WTC11 (cell line): ENCODE data around the gene CMTM6. TPM values are rescaled to one million over a fixed set of nuclear protein-coding genes. Genes with fewer than 3 reads are reported as not detected.

Source experiments
- ATAC-seq: fragments of 200-7000 bp; cut with Tn5 transposase; 2 replicates; pipeline ENCODE4 v1.10.0; 2021; ENCODE audit warnings: mild to moderate bottlenecking, moderate library complexity
- CTCF ChIA-PET: fragments of 300-600 bp; sonication (Branson Sonifier 250); formaldehyde crosslinking; loops from one replicate; lab custom pipeline; 2021; ENCODE audit warnings: antibody characterized with exemption; lab: Charles Lee
- POLR2A ChIA-PET: fragments of 350-600 bp; sonication (Branson Sonifier 250); formaldehyde crosslinking; loops from one replicate; lab custom pipeline; 2021; ENCODE audit warnings: antibody characterized with exemption; lab: Charles Lee
- DNase-seq: peaks from one replicate; pipeline ENCODE4 v3.0.0; 2021; ENCODE audit warnings: low spot score
- H3K27ac Mint-ChIP-seq: 2 replicates; pipeline ENCODE4 v1.8.0; 2021; ENCODE audit warnings: mixed read lengths
- H3K27me3 Mint-ChIP-seq: 2 replicates; pipeline ENCODE4 v1.8.0; 2021; ENCODE audit warnings: low read depth, mild to moderate bottlenecking, moderate library complexity, mixed read lengths
- H3K36me3 Mint-ChIP-seq: 2 replicates; pipeline ENCODE4 v1.8.0; 2021; ENCODE audit warnings: mixed read lengths
- H3K4me1 Mint-ChIP-seq: 2 replicates; pipeline ENCODE4 v1.8.0; 2022; ENCODE audit warnings: mixed read lengths
- H3K4me3 Mint-ChIP-seq: 2 replicates; pipeline ENCODE4 v1.8.0; 2021; ENCODE audit warnings: mild to moderate bottlenecking, moderate library complexity, mixed read lengths
- H3K9me3 Mint-ChIP-seq: 2 replicates; pipeline ENCODE4 v1.8.0; 2021; ENCODE audit warnings: mixed read lengths
- CREM ChIP-seq: sonication (generic); formaldehyde crosslinking; IDR thresholded peaks from 2 replicates; pipeline ENCODE4 v1.8.1; 2022; ENCODE audit warnings: mild to moderate bottlenecking, missing genetic modification reagents, moderate library complexity
- FOXK1 ChIP-seq: sonication (generic); formaldehyde crosslinking; IDR thresholded peaks from 2 replicates; pipeline ENCODE4 v1.8.0; 2022; ENCODE audit warnings: mild to moderate bottlenecking, moderate library complexity, missing genetic modification reagents
- FOXP1 ChIP-seq: sonication (generic); formaldehyde crosslinking; IDR thresholded peaks from 2 replicates; pipeline ENCODE4 v1.8.0; 2022; ENCODE audit warnings: missing genetic modification reagents, mild to moderate bottlenecking, moderate library complexity, borderline replicate concordance
- NFATC4 ChIP-seq: fragments of 250-450 bp; sonication (Bioruptor Pico); IDR thresholded peaks from 2 replicates; pipeline ENCODE4 v1.9.0; 2021; ENCODE audit warnings: mild to moderate bottlenecking
- NR3C1 ChIP-seq: sonication (generic); formaldehyde crosslinking; conservative IDR thresholded peaks from 2 replicates; pipeline ENCODE4 v1.8.1; 2023; ENCODE audit warnings: low read depth, mild to moderate bottlenecking, missing genetic modification reagents
- RORB ChIP-seq: fragments of 250-450 bp; sonication (Bioruptor Pico); IDR thresholded peaks from 2 replicates; pipeline ENCODE4 v1.9.0; 2021; ENCODE audit warnings: mild to moderate bottlenecking
- ZNF232 ChIP-seq: sonication (generic); formaldehyde crosslinking; IDR thresholded peaks from 2 replicates; pipeline ENCODE4 v1.8.0; 2022; ENCODE audit warnings: mild to moderate bottlenecking, missing genetic modification reagents
- ZNF423 ChIP-seq: fragments of 250-450 bp; sonication (Bioruptor Pico); IDR thresholded peaks from 2 replicates; pipeline ENCODE4 v2.1.2; 2022; ENCODE audit warnings: mild to moderate bottlenecking, moderate library complexity
- total RNA-seq: library from RNA; stranded (reverse); gene quantifications from 3 replicates; pipeline ENCODE4 v1.2.3, GENCODE V29; 2021
- TF ChIP-seq, protein P1 (sequence below): sonication (generic); formaldehyde crosslinking; IDR thresholded peaks from 2 replicates; pipeline ENCODE4 v1.8.1; 2022; ENCODE audit warnings: low read depth, mild to moderate bottlenecking, moderate library complexity, missing genetic modification reagents, borderline replicate concordance
- TF ChIP-seq, protein P2 (sequence below): sonication (generic); formaldehyde crosslinking; IDR thresholded peaks from 2 replicates; pipeline ENCODE4 v1.8.1; 2023; ENCODE audit warnings: mild to moderate bottlenecking, moderate library complexity, missing genetic modification reagents
- TF ChIP-seq, protein P3 (sequence below): sonication (generic); formaldehyde crosslinking; IDR thresholded peaks from 2 replicates; pipeline ENCODE4 v1.8.0; 2023; ENCODE audit warnings: mild to moderate bottlenecking, missing genetic modification reagents
- TF ChIP-seq, protein P4 (sequence below): sonication (generic); formaldehyde crosslinking; IDR thresholded peaks from 2 replicates; pipeline ENCODE4 v1.8.0; 2023; ENCODE audit warnings: missing genetic modification reagents
- TF ChIP-seq, protein P5 (sequence below): fragments of 250-450 bp; sonication (Bioruptor Pico); IDR thresholded peaks from 2 replicates; pipeline ENCODE4 v1.9.0; 2021; ENCODE audit warnings: mild to moderate bottlenecking
- TF ChIP-seq, protein P6 (sequence below): sonication (generic); formaldehyde crosslinking; IDR thresholded peaks from 2 replicates; pipeline ENCODE4 v1.8.1; 2023; ENCODE audit warnings: mild to moderate bottlenecking, missing genetic modification reagents, moderate library complexity
- TF ChIP-seq, protein P7 (sequence below): fragments of 200-600 bp; IDR thresholded peaks from 2 replicates; pipeline ENCODE4 v1.8.0; 2022; ENCODE audit warnings: antibody characterized with exemption

Gene CMTM6
- total RNA-seq, 1 experiment from 2014 or later, result 42.3 TPM

DNA sequence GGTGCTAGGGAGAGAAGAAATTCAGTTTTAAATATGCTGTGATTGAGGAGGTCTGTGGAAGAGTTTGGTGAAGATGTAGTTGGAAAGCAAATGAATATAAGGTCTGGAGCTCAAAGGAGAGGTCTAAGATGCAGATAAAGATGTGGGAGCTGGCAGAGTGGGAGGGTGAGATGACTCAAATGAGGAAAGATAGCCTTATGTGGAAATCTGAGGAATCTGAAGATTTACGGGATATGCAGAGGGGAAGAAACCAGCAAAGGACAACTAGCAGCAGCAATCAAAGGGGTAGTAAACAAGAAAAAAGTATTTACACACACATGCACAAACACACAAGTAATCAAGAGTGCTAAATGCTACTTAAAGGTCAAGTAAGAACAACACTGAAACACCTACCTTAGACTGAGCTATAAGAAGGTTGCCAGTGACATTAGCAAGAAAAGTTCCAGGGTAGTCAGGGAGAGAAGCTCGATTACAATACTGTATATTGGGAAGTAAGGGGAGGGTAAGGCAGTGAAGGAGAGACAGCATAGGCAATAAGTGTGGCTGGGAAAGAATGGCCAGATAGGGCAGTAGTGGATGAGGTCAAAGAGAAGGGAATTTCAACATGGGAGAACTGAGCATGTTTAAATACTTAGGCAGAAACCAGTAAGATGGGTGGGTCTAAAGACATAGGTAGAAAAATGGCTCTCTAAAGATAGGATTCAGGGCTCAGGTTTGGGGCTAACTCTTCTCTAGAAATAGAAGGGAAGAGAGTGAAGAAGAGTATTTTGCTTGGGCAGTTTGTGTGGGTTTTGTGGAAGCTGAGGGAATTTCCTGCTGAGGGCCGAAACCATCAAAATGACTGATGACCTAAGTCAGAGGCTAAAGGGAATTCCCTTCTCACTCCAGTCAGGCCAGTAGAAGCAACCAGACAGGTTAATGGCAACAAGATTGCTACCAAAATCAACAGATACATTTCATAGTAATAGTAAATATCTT is 8.9 kb downstream of the CMTM6 start (continued):
- TF ChIP-seq, protein P1, sequence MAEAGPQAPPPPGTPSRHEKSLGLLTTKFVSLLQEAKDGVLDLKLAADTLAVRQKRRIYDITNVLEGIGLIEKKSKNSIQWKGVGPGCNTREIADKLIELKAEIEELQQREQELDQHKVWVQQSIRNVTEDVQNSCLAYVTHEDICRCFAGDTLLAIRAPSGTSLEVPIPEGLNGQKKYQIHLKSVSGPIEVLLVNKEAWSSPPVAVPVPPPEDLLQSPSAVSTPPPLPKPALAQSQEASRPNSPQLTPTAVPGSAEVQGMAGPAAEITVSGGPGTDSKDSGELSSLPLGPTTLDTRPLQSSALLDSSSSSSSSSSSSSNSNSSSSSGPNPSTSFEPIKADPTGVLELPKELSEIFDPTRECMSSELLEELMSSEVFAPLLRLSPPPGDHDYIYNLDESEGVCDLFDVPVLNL (CRISPR knock-in tag), result no peak
- TF ChIP-seq, protein P2, sequence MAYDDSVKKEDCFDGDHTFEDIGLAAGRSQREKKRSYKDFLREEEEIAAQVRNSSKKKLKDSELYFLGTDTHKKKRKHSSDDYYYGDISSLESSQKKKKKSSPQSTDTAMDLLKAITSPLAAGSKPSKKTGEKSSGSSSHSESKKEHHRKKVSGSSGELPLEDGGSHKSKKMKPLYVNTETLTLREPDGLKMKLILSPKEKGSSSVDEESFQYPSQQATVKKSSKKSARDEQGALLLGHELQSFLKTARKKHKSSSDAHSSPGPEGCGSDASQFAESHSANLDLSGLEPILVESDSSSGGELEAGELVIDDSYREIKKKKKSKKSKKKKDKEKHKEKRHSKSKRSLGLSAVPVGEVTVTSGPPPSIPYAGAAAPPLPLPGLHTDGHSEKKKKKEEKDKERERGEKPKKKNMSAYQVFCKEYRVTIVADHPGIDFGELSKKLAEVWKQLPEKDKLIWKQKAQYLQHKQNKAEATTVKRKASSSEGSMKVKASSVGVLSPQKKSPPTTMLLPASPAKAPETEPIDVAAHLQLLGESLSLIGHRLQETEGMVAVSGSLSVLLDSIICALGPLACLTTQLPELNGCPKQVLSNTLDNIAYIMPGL (CRISPR knock-in tag), result no peak
- TF ChIP-seq, protein P3, sequence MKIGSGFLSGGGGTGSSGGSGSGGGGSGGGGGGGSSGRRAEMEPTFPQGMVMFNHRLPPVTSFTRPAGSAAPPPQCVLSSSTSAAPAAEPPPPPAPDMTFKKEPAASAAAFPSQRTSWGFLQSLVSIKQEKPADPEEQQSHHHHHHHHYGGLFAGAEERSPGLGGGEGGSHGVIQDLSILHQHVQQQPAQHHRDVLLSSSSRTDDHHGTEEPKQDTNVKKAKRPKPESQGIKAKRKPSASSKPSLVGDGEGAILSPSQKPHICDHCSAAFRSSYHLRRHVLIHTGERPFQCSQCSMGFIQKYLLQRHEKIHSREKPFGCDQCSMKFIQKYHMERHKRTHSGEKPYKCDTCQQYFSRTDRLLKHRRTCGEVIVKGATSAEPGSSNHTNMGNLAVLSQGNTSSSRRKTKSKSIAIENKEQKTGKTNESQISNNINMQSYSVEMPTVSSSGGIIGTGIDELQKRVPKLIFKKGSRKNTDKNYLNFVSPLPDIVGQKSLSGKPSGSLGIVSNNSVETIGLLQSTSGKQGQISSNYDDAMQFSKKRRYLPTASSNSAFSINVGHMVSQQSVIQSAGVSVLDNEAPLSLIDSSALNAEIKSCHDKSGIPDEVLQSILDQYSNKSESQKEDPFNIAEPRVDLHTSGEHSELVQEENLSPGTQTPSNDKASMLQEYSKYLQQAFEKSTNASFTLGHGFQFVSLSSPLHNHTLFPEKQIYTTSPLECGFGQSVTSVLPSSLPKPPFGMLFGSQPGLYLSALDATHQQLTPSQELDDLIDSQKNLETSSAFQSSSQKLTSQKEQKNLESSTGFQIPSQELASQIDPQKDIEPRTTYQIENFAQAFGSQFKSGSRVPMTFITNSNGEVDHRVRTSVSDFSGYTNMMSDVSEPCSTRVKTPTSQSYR (CRISPR knock-in tag), result no peak

DNA sequence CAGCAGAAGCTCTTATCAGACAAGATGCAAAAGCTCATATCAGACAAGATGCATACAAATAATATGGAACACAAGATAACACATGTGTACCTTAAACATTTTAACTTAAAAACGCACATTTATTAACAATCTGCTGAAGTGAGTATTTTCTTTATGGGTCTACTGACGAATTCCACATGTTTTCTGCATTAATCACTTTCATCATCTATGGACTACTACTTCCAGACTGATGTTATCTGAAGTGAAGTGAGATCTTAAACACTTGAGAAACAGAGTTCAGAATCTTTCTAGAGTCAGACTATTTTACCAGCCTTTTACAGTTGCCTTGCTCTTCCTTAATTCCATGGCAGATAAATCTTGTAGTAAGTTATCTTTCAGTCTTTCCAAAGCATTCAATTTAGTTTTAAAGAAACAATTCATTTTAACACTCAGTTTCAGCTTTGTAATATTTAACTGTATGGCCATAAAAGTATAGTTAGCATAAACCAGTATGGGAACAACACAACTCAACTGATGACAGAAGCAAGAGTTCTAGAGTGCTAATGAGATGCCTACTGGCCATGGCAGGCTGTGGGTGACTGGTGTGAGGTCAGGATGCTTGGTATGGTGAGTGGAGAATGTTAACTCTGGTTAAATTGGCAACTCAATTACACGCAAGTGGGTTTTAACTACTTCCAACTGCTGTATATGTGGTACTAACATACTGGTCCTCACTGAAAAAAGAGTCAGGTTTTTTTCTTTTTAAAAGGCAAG is 9.8 kb downstream of the CMTM6 start:
- Mint-ChIP-seq H3K36me3 (peaks cover 6% of the 10 kb centered on the region), H3K27me3 (no peaks in the 10 kb centered on the region), H3K9me3 (no peaks in the 10 kb centered on the region), H3K4me3 (no peak overlapping the region), H3K4me1 (no peaks in the 10 kb centered on the region), H3K27ac (no peak overlapping the region)
- no peak for ATAC-seq
- no peak for TF ChIP-seq CREM (CRISPR knock-in tag)
- TF ChIP-seq, protein P4, sequence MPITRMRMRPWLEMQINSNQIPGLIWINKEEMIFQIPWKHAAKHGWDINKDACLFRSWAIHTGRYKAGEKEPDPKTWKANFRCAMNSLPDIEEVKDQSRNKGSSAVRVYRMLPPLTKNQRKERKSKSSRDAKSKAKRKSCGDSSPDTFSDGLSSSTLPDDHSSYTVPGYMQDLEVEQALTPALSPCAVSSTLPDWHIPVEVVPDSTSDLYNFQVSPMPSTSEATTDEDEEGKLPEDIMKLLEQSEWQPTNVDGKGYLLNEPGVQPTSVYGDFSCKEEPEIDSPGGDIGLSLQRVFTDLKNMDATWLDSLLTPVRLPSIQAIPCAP (CRISPR knock-in tag), result no peak
- TF ChIP-seq NR3C1 (CRISPR knock-in tag), result no peak
- no peak for TF ChIP-seq ZNF232
- DNase-seq, result no peak
- ChIA-PET CTCF (interaction anchor here (0.7 to 1.0 kb wide), 3 partner anchors 16 to 25 kb away, joined by 3 read pairs; no protein-coding TSS in a partner anchor), POLR2A (no interaction called here)

DNA sequence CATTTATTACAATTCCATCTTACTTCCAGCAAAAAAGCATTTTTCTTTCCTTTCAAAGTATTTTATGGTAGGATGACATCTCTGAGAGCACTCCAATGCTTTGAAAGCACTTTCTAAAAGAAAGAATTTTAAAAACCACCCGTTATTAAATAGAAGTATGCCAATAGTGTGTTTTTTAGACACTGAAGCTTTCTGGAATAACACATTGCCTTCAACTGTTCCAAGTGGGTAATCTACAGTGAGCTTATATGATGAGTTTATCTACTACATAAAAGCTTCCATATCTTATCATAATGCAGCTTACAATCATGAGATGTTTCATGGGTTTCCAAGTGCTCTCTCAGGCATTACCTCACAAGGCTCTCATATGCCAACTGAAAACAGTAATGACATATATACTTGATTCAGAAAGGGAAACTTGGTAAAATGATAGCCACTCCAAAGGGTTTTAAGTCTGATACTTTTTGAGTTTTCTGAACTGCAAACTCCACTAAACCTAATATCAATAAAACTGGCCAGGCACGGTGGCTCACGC is 14.1 kb downstream of the CMTM6 start:
- Mint-ChIP-seq H3K4me3 (no peak overlapping the region), H3K27ac (no peak overlapping the region), H3K36me3 (peaks cover 17% of the 10 kb centered on the region), H3K4me1 (no peaks in the 10 kb centered on the region), H3K27me3 (no peaks in the 10 kb centered on the region)
- DNase-seq, result no peak
- POLR2A ChIA-PET, result no interaction called here
- TF ChIP-seq NFATC4 (CRISPR knock-in tag) (no peak), ZNF423 (CRISPR knock-in tag) (no peak), RORB (CRISPR knock-in tag) (no peak), FOXK1 (CRISPR knock-in tag) (no peak), FOXP1 (CRISPR knock-in tag) (no peak)
- TF ChIP-seq, protein P5, sequence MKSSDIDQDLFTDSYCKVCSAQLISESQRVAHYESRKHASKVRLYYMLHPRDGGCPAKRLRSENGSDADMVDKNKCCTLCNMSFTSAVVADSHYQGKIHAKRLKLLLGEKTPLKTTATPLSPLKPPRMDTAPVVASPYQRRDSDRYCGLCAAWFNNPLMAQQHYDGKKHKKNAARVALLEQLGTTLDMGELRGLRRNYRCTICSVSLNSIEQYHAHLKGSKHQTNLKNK (CRISPR knock-in tag), result no peak
- TF ChIP-seq, protein P6, sequence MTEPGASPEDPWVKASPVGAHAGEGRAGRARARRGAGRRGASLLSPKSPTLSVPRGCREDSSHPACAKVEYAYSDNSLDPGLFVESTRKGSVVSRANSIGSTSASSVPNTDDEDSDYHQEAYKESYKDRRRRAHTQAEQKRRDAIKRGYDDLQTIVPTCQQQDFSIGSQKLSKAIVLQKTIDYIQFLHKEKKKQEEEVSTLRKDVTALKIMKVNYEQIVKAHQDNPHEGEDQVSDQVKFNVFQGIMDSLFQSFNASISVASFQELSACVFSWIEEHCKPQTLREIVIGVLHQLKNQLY (CRISPR knock-in tag), result no peak
- TF ChIP-seq, protein P7, sequence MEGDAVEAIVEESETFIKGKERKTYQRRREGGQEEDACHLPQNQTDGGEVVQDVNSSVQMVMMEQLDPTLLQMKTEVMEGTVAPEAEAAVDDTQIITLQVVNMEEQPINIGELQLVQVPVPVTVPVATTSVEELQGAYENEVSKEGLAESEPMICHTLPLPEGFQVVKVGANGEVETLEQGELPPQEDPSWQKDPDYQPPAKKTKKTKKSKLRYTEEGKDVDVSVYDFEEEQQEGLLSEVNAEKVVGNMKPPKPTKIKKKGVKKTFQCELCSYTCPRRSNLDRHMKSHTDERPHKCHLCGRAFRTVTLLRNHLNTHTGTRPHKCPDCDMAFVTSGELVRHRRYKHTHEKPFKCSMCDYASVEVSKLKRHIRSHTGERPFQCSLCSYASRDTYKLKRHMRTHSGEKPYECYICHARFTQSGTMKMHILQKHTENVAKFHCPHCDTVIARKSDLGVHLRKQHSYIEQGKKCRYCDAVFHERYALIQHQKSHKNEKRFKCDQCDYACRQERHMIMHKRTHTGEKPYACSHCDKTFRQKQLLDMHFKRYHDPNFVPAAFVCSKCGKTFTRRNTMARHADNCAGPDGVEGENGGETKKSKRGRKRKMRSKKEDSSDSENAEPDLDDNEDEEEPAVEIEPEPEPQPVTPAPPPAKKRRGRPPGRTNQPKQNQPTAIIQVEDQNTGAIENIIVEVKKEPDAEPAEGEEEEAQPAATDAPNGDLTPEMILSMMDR, result no peak
- TF ChIP-seq, protein P1 (CRISPR knock-in tag), result no peak
- TF ChIP-seq, all 79 proteins: peak for 0
- no peak for ATAC-seq
- H3K9me3 Mint-ChIP-seq, result no peaks in the 10 kb centered on the region
- CTCF ChIA-PET, result no interaction called here
